ENCODE results near the gene KLHDC7B. TPM values are rescaled to one million over a fixed set of nuclear protein-coding genes. Genes with fewer than 3 reads are reported as not detected.

KLHDC7B gene
- total and polyA plus RNA-seq, 10 of the 15 experiments (the other 5 are each of a cell fraction or from before 2014, with no cell fraction given), result 0.05 to 2.2 (median 0.93) TPM; not detected in 2

GRCh38 chr22:50577987-50578775, 32.5 kb downstream of the KLHDC7B start, which contains the start of gene CPT1B:
Gene CPT1B (minus strand): TSS chr22:50578427. CDS start chr22:50577915, 512 bp downstream.
- H3K9me3 ChIP-seq (replicated peaks; ENCODE audit: control insufficient read depth, insufficient read depth, low read length), result no peaks in the 10 kb centered on the region
- no TSS peak for BruUV-seq (replicated peaks)
- intact Hi-C loops (cut with micrococcal nuclease; ENCODE audit: unreplicated experiment), result no loop called here
- peak within 1 kb of the TSS; percentile 42; the same call in 1 of the 2 replicates for H3K4me2 ChIP-seq (ENCODE audit: control insufficient read depth, insufficient read depth)
- H3K36me3 ChIP-seq (ENCODE audit: control insufficient read depth in 2 of 2, insufficient read depth in 2 of 2, low read length in 1 of 2), result peaks cover 4 to 8% of the 10 kb centered on the region in 2 experiments; a peak in 3 of 4 replicates
- ChIA-PET SMC1A (ENCODE audit: uncharacterized antibody, unreplicated experiment) (no interaction called here), POLR2A (no interaction called here), CTCF (no interaction called here), RAD21 (ENCODE audit: unreplicated experiment) (no interaction called here)
- peaks cover 15% of the 10 kb centered on the region for H3K4me1 ChIP-seq (ENCODE audit: control insufficient read depth, insufficient read depth, low read length)
- ATAC-seq, result no peak
- H2AFZ ChIP-seq (ENCODE audit: control insufficient read depth, low read depth, low read length), result no peak within 1 kb of the TSS; the same call in 1 of the 2 replicates
- peak within 1 kb of the TSS; percentile 60 for H3K9ac ChIP-seq (ENCODE audit: control insufficient read depth, insufficient read depth, low read length)
- peaks cover 14% of the 10 kb centered on the region for H3K79me2 ChIP-seq (ENCODE audit: control insufficient read depth, insufficient read depth, low read length)
- no peaks in the 10 kb centered on the region for H4K20me1 ChIP-seq (ENCODE audit: control insufficient read depth, insufficient read depth)
- WGBS (ENCODE audit: insufficient coverage, insufficient replicate concordance, low lambda C conversion rate, missing lambda C conversion rate), result 76% methylated on average over 36 of the region's 63 CpGs
- DNase-seq (ENCODE audit: low read depth, low spot score), result no peak
- in situ Hi-C loops (cut with MboI), result no loop called here
- peak within 1 kb of the TSS; percentile 39 for H3K27ac ChIP-seq (ENCODE audit: control insufficient read depth, insufficient read depth)
- no peaks in the 10 kb centered on the region for H3K27me3 ChIP-seq (replicated peaks in 1 of 2; ENCODE audit: control insufficient read depth in 2 of 2, insufficient read depth in 2 of 2, low read length in 1 of 2)
- peak; percentile 53 for TF ChIP-seq RUNX3 (IDR thresholded peaks at IDR 0.05; ENCODE audit: low read length)
- TF ChIP-seq USF2 (IDR thresholded peaks at IDR 0.05; ENCODE audit: borderline replicate concordance, low read depth, low read length), result no peak
- no peak for TF ChIP-seq NKRF (conservative IDR thresholded peaks at IDR 0.05)
- no peak for TF ChIP-seq HSF1 (IDR thresholded peaks at IDR 0.05; ENCODE audit: low read depth, low read length)
- peak; percentile 20 to 26; a peak in 2 of 3 replicates for TF ChIP-seq EGR1 (IDR thresholded peaks at IDR 0.05; ENCODE audit: borderline replicate concordance in 1 of 2, low read depth in 2 of 2, low read length in 2 of 2)
- TF ChIP-seq MEF2A (IDR thresholded peaks at IDR 0.05; ENCODE audit: insufficient read depth, low read depth, low read length), result peak; percentile 55; the same call in 1 of the 2 replicates
- TF ChIP-seq GATAD2B (conservative IDR thresholded peaks at IDR 0.05; ENCODE audit: low read depth), result no peak
- no peak for FAIRE-seq
- no peak within 1 kb of the TSS for H3K4me3 ChIP-seq

All from GM12878 (cell line).